22Rv1 (cell line): ENCODE data around the gene MMRN1.

ENCODE experiments used
- CTCF ChIP-seq: fragments of 450-650 bp; IDR thresholded peaks from 2 replicates; pipeline ENCODE4 v1.5.1; 2017; ENCODE audit warnings: mild to moderate bottlenecking
- ZFX ChIP-seq: fragments of 450-650 bp; IDR thresholded peaks from 2 replicates; pipeline ENCODE4 v1.6.1; 2017; ENCODE audit warnings: antibody characterized with exemption, borderline replicate concordance

- TF ChIP-seq CTCF: no peak
- no peak for TF ChIP-seq ZFX
Observed at GRCh38 chr4:89922848-89923416, 28.3 kb downstream of the MMRN1 start.
